Skin of body (tissue), 2 donors: Measurements from ENCODE around the gene IPCEF1. TPM values are rescaled to one million over a fixed set of nuclear protein-coding genes. Genes with fewer than 3 reads are reported as not detected.

Experiments used
- DNase-seq: peaks from one replicate; lab custom pipeline; 2025; lab: John Stamatoyannopoulos, UW
- total RNA-seq: library from RNA; depleted of rRNA; stranded (reverse); fragments of >200 nt; gene quantifications from one replicate; pipeline ENCODE4 v1.2.3, GENCODE V29; 2014

The IPCEF1 gene
- total RNA-seq, 1 donor from 2014 or later = 2.5 TPM

DNA sequence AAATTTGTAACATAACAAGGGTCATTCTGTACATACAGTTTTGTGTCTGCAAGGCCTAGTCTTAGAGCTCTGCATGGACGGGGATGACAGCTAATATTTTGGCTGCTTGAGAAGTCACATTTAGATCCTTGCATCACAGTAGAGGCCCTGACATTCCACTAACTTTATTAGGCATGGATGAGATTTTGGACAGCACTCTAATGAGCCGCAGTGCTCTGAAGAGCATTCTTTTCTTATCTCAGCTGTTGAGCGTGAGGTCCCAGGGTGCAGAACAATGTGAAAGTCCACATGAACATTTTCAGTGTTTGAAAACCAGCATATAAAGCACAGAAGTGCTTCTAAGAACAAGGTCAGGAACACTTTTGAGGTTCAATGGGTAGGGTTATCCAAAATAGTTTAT is 58.9 kb downstream of the IPCEF1 start:
- peak; percentile 14 for DNase-seq

DNA sequence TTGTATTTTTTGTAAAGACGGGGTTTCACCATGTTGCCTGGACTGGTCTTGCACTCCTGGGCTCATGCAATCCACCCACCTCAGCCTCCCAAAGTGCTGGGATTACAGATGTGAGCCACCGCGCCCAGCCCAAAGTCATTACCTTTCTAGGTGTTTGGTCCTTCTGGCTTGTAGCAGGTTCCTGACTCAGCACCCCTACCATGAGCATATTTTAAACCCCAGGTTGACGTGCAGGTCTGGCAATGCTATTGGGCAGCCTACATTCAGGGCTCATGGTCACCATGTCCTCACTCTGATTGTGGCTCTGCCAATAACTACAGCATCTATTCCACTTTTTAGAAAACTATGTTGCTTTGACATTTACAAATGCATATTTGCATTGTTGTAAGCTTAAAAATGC is 59.4 kb downstream of the IPCEF1 start:
- DNase-seq = no peak

DNA sequence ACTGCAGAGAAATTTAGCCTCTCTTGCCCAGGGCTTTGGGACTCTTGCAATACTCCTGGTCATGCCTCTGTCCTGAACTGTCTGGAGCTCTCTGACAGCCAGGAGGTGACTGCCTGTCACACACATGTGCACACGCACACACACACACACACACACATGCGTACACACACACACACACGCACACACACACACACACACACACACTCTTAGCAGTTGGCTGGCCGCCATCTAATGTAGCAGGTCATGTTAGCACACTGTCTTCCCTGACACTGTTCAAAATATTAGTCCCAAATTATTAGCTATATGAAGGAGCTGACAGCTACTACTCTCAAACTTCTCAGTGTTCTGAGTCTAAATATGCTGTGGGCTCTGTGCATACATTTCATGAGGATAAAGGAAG is 60.9 kb downstream of the IPCEF1 start:
- DNase-seq = no peak

DNA sequence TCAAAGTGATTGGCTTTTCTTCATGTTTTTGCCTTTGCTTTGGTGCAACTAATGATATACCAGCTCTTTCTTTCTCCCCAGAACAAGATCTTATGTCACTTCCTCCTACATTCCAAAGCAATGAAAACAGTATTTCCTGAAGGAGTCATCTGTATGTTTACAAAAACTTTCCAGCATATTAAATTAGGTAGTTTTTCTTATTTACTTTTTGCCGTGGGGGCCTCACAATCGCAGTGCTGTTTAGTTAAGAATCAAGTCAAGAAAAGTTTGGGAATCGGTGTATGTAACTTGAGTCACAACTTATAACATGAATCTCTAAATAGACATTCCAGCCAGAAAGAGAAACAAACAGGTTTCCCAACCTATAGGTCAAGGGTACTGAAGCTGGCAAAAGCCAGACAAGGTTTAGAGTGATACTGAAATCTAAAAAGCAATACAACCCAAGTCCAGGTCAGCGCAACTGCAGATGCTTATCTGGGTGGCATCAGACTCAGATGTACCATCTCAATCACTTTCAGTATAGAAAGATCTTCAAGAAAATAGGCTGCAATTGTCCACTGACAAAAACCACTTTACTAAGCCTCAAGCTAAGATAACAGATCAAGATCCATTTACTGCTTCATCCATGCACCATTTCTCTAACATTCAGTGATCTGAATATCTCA is 63.6 kb downstream of the IPCEF1 start:
- DNase-seq = no peak

DNA sequence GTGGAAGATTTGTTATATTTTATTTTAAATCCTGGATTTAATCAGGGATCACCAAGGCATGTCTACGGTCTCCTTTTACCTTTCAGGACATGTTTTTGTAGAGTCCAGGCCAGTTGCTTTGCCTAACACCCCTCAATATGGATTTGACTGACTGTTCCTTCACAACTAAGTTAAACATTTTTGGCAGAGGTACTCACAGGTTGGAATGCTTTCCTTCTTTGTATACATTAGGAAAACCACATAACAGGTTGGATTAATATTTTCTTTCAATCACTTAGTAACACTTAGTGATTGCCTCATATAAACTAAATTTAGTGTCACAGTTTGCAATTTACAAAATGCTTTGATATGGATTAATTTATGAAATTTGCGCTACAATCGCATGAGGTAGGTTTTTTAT is 64.5 kb downstream of the IPCEF1 start:
- no peak for DNase-seq

DNA sequence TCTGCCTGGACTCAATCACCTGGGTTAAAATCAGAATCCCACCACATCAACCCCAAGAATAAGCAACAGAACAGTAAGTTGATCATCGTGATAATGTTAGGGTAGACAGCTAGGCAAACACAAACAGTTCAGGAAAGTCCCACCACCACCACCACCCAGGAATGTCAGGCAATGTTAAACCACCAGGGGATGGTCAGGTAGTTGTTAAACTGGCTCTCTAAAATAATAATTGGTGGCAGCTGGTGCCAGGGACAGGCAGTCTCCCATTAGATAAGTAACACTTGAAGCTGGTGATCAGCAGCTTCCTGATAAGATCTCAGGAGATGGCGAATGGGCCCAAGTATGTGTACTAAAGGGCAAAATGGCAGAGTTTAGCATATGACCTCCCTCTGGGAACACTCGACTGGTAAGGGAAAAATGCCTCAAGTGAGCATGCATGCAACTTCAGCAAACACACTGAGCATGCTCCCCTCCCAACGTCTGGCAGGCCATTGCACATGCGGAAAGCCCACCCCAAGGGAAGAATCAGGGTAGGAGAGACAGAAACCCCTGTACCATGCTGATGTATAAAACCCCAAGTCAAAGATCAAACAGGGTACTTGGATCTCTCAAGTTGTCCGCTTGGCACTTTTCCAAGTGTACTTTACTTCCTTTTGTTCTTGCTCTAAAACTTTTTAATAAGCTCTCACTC is 66.6 kb downstream of the IPCEF1 start:
- DNase-seq = no peak

DNA sequence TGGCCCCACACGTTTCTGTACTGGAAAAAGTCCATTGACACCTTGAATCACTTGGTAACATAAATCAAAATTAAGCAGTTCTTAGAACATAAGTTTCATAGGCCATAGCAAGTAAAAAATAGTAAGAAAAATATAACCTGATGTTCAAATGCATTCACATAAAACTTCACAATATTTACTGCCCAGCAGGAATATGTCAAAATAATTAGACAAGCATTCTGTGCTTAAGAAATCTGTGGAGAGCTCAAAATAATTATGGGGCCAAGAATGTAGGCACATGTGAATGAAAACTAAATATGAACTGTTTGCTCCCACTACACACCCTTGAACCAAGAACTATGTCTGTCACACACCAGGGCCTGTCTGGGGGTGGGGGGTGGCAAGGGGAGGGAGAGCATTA is 70.8 kb downstream of the IPCEF1 start:
- DNase-seq = no peak

DNA sequence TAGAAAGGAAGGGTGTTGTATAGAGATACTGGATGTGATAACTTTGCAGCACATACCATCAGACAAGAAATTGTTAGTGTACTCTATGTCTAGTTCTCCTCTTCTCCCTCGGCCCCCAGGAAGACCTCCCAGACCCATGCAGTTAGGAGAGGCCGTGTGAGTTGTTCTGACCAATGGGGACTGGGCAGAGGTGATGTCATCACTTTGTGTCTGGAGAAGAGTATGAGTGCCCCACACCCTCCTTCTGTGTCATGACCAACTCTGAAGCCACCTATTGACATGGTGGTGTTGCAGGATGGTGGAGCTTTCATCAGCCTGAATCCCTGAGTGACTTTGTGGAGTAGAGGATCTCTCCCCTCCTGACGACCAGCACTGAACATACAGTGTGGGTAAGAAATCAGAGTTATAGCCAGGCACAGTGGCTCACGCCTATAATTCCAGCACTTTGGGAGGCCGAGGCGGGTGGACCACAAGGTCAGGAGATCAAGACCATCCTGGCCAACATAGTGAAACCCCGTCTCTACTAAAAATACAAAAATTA is 72.2 kb downstream of the IPCEF1 start:
- no peak for DNase-seq

DNA sequence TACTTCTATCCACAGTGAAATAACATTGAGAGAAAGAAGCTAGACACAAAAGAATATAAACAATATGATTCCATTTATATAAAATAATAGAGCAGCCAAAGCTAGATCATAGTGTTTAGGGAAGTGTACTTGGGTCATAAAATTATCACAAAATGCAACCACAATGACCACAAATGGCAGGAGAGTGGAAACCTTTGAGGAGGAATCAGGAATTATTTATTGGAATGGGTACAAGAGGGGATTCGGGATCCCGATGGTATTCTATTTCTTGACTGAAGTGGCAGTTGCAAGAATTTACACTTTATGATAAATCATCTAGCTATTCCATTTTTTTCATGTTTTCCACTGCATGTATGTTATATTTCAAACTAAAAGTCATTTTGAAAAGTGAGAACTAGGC is 76.1 kb downstream of the IPCEF1 start:
- no peak for DNase-seq

DNA sequence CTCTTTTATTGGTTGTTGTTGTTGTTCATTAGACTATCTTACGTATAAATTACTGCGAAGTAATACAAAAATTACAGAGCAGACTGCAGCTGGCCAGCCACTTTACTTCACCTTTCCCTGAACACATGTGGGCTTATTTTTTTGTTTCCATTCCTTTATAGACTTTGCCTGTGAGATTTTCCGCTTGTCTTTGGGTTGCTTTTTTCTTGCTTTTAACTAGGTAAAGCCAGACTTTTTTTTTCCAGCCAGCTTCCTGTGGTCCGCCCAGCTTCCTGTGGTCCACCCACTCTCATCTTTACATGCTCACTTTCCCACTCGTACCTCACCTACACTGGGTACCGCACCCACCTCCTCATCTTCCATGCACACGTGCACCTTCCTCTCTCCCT is 79.0 kb downstream of the IPCEF1 start:
- DNase-seq = no peak

DNA sequence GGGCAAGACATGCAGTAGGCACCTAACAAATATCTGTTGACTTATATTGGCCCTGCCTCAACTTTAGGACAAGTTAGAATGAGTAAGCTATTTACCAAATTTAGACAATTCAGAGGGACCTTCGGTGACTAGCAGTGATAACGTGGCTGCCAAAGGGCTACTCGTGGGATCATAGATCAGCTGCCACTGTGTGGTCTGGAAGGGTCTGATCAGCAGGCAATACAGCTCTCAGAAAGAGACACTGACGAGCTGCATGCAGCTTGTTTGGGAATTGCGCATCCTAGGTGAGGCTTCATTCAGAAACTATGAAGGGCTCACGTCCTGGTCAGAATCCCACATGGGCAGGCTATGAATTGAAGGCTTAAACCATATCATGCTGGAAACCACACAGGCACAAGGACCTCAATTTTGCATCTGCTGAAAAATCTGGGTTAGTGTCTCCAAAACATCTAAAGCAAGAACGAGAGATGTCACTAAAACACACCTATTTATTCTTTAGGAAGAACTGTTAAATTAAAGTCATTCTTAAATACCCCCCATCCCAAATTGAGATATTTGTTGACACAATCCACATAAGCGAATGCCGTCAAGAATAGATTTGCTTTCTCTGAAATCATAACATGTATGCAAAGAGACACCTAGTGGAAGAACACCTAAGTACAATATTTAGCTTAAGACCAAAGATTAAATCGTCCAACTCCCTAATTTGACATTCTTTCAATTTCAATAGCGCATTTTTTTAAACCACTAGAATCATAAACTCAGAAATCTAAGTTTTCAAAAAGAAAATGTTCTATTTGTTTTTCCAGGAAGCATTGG is 79.6 kb downstream of the IPCEF1 start:
- no peak for DNase-seq

DNA sequence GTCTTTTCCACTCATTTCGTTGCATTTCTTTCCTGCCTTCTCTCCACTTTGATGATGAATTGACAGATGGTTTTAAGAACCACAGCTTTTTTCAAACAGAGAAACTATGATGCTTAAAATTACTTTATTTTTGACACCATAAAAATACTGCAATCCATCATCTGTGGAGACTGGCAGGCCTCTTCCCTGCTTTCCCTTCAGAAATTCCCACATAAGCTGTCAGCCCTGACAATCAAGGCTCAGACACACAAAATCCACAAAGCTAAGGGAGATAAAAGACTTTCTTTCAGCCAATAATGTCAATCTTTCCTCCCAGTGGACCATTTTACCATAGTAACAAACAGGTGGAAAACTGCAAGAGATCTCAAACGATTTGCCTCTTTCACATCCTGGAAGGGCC is 82.4 kb downstream of the IPCEF1 start:
- DNase-seq = no peak

DNA sequence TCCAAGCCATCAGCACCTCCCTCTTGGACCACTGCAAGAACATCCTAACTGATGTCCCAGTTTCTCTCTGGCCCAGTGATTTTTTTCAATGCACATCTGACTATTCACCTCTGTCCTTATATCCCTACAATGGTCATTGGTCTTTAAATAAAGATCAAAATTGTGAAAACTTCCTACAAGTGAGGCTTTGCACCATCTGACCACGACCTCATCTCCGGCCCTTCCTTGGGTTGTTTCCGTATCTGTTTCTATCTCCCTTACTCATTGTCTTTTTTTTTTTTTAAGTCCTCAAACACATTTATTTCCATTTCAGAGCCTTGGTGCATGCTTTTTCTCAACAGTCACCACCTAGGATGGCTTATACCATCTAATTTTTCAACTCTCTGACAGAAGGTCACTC is 88.1 kb downstream of the IPCEF1 start:
- no peak for DNase-seq

DNA sequence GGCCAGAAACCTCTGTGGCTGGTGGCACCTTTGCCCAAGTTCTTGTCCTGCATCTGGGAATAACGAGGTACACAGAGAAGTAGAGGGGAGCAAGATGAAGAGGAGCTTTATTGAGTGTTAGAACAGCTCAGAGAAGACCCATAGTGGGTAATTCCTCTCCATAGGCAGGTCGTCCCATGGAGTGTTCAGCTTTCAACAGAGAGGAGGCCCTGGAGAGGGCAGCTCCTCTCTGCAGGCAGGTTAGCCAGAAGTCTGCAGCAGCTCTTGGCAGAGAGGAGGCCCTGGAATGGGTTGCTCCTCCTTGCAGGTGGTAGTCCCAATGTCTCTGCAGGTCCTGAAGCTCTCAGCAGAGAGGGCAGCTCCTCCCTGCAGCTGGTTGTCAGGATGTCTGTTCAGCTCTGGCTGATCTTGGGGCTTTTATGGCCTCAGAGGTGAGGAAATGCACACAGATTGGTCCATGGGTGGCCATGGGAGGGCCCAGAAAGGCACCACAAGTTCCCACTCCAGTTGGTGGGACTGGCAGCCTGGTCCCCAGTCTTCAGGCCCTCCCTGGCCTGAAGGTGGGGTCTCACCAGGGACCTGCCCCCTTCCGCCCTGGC is 89.0 kb downstream of the IPCEF1 start:
- DNase-seq = no peak

DNA sequence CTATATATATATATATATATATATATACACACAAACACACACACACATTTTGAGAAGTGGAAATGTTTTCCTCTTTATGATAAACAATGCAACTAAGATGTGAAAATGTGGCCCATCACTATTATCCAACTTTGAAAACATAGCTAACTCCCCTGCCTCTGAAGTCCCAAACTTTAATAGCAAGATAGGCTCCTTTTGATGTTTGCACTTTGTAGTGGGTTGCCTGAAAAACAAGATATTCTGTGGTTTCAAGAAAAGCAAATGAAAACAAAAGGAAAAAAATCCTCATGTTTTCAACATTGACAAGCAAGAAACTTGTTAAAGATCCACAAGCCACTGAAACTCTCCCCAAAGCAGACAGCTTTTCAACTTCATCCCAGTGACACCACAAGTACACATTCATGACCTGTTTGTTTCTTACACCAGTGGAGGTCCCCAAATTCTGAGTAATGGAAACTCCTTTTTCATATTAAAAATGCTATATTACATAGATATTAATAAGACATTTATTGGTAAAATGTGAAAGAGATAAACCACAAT is 90.0 kb downstream of the IPCEF1 start:
- DNase-seq = no peak

DNA sequence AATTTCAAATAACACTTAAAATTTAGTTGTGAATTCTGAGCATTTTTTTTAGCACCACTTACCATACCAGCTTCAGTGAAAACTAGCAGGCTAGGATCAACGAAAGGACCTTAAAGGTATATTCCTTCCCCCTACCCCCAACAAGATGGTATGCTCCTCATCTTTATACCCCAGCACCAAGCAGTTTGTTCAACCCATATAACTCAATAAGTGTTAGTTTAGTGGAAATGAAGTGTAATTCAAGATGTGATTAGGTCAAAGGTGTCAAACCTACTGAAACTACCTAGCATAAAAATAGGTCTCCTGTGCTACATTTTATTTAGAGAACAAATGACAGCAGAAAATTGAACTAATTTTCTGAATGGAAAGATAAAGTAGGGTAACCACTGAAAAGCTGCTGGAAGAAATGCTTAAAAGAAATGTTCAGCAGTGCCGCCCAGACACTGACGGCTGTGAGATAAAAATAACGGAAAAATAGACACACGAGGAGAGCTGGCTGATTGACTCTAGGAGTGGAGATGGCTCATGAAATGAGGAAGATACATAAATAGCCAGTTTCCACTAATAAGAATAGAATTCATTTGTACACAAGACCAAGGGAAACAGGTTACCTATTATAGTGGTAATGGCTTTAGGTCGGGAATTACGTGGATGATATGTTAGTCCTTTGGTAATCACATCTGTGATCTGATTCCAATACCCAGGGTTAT is 94.8 kb downstream of the IPCEF1 start:
- no peak for DNase-seq

DNA sequence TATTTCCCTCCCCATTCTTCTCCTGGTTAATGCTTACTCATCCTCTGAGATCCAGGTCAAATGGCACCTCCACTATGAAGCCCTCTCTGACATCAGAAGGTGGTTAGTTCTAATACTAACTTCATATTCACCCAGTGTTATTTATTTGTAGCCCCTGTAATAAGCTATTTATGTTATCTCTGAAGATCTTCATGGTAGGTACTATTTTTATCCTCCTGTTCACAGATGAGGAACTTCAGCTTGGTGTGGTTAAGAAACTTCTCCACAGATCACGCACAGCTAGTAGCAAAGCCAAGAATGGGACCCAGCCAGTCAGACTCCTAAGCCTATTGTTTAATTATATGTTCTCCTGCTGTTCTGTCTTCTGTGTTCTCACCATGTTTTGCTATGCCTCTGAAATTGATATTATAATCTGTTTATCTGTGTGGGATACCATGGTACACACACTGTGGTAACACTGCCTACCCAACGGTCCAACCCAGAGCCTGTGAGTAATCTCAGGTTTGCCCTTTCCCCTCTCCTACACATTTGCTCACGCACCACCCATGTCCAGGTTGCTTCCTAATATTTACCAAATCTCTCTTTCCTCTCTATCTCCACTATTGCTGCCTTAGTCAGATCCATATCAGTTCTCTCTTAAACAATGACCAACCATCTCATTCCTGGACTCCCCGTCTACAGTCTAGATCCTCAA is 98.4 kb downstream of the IPCEF1 start:
- DNase-seq = no peak

DNA sequence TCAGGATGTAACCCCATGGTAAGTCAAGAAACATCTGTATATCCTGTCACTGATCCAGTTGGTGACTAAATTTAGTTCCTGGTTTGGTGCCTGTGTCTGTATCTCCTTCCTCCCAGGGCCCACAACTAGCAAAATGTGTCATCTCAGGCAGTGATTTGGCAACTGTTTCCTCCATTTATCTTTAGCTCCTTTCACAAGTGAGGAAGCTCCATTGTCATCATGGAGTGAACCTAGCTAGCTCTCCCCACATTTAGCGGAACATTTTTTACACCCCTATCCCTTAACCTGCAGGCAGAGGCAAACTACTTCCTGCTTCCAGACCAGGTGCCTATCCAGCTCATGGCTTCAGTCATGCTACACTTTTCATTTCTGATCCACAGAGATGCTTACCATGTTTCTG is 99.5 kb downstream of the IPCEF1 start:
- no peak for DNase-seq

DNA sequence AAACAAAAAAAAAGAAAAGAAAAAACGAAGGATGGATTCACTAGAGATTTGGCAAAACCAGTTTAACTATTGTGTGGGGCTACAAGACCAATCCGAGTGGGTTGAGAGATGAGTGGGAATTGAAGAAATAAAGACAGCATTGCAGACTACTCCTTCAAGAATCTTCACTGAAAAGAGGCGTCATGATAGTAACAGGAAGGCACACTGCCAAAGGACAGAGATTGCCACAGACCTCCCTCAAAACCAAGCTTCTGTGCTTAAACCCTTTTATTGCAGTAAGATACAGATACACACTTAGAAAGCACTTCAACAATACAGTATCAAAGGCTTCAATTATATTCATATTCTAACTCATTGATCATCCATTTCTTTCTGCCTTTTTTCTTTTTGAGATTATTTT is 103.9 kb downstream of the IPCEF1 start:
- no peak for DNase-seq

DNA sequence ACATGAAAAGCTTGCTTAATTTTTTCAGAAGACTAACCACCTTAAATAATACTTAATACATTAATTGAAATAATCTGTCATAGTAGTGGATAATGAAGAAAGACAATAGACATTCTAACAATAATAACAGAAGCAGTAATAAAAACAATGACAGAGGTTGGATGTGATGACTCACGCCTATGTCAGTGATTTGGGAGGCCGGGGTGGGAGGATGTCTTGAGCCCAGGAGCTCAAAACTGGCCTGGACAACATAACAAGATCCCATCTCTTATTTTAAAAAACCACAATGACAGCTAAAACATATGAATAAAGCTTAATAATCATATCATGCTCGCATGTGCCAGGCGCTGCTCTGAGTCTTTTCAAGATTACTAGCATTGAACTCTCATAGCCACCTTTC is 105.5 kb downstream of the IPCEF1 start:
- DNase-seq = no peak
